ENCODE measurements around the gene COL9A2. TPM values are rescaled to one million over a fixed set of nuclear protein-coding genes. Genes with fewer than 3 reads are reported as not detected.

COL9A2 gene
- total RNA-seq, 1 experiment from 2014 or later: 13.5 TPM

DNA sequence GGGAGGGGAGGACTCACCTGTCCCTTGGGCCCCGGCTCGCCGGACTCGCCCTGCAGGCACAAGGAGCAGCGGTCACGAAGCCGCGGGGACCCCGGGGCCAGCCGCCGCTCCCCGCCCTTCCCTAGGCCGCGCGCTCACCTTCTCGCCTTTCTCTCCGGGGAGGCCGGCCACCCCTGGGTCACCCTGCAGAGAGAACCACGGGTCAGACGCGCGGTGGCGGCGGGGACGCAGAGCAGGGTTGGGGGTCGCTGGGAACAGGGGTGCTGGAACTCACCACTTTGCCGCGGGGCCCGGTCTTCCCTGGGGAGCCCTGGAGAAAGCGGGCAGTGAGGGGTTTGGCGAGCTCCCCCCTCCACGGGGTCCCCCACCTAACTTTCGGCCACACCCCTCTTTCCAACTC, 13.3 kb downstream of the COL9A2 start:
- Histone ChIP-seq H2AFZ (no peak overlapping the region), H4K20me1 (ENCODE audit: insufficient read depth) (no peaks in the 10 kb centered on the region), H3K27ac (no peak overlapping the region), H3K79me2 (ENCODE audit: low read depth) (no peaks in the 10 kb centered on the region), H3K4me1 (replicated peaks; ENCODE audit: insufficient read depth) (peaks cover 30% of the 10 kb centered on the region), H3K27me3 (ENCODE audit: insufficient read depth, low read depth) (no peaks in the 10 kb centered on the region), H3K36me3 (ENCODE audit: low read depth) (no peaks in the 10 kb centered on the region), H3K4me3 (no peak overlapping the region), H3K9me3 (ENCODE audit: insufficient read depth, low read depth) (no peaks in the 10 kb centered on the region), H3F3A (ENCODE audit: insufficient read depth, low read depth) (peaks cover 20% of the 10 kb centered on the region), H3K9me2 (ENCODE audit: insufficient read depth) (no peaks in the 10 kb centered on the region), H3K4me2 (no peak overlapping the region)
- intact Hi-C loops (cut with micrococcal nuclease; ENCODE audit: unreplicated experiment): no loop called here
- ChIA-PET CTCF (interaction anchor here (0.5 kb wide), 1 partner anchor 10 kb away, joined by 3 read pairs; no protein-coding TSS in a partner anchor), POLR2A (ENCODE audit: unreplicated experiment) (no interaction called here)
- DNase-seq: no peak
- TF ChIP-seq, protein P1, sequence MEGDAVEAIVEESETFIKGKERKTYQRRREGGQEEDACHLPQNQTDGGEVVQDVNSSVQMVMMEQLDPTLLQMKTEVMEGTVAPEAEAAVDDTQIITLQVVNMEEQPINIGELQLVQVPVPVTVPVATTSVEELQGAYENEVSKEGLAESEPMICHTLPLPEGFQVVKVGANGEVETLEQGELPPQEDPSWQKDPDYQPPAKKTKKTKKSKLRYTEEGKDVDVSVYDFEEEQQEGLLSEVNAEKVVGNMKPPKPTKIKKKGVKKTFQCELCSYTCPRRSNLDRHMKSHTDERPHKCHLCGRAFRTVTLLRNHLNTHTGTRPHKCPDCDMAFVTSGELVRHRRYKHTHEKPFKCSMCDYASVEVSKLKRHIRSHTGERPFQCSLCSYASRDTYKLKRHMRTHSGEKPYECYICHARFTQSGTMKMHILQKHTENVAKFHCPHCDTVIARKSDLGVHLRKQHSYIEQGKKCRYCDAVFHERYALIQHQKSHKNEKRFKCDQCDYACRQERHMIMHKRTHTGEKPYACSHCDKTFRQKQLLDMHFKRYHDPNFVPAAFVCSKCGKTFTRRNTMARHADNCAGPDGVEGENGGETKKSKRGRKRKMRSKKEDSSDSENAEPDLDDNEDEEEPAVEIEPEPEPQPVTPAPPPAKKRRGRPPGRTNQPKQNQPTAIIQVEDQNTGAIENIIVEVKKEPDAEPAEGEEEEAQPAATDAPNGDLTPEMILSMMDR (conservative IDR thresholded peaks at IDR 0.05): no peak
- TF ChIP-seq EZH2 (IDR thresholded peaks at IDR 0.05; ENCODE audit: low read depth): no peak
- no TSS peak for BruUV-seq (replicated peaks)

DNA sequence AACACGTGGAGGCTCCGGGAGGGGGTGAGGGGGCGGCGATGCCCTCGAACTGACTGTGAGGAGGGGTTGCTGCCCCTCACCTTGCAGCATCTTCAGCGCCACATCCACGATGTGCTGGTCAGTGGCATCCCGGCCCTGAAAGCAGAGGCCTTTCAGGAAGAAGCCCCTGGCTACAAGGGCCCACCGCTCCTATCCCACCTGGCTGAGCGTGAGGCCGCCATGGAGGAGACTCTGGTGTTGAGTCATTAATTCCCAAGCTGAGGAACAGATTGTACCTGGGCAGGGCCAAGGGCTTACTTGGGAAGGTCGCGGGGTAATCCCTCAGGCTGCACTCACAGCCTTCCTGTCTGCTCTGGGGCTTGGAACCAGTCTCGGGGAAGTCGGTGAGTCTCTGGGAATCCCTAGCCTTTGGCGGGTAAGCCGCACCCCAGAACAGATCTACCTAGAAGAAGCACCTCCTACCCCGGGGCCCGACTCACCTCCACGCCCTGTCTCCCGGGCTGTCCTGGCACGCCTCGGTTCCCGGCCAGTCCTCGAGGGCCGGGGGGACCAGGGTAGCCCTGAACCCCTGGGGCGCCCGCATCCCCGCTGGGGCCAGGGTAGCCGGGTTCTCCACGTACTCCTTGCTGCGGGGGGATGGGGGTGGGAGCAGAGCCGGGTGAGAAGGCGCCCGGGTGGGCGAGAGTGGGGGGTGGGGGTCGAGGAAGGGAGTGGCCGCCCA, 13.9 kb downstream of the COL9A2 start:
- BruUV-seq (replicated peaks): no TSS peak
- Histone ChIP-seq H3K9me3 (ENCODE audit: insufficient read depth, low read depth) (no peaks in the 10 kb centered on the region), H3K4me3 (no peak overlapping the region), H3K4me1 (replicated peaks; ENCODE audit: insufficient read depth) (peaks cover 30% of the 10 kb centered on the region), H3K36me3 (ENCODE audit: low read depth) (no peaks in the 10 kb centered on the region), H3F3A (ENCODE audit: insufficient read depth, low read depth) (peaks cover 20% of the 10 kb centered on the region), H3K4me2 (no peak overlapping the region), H3K27ac (no peak overlapping the region), H3K9me2 (ENCODE audit: insufficient read depth) (no peaks in the 10 kb centered on the region), H3K27me3 (ENCODE audit: insufficient read depth, low read depth) (no peaks in the 10 kb centered on the region), H4K20me1 (ENCODE audit: insufficient read depth) (no peaks in the 10 kb centered on the region), H3K79me2 (ENCODE audit: low read depth) (no peaks in the 10 kb centered on the region), H2AFZ (no peak overlapping the region)
- ChIA-PET POLR2A (ENCODE audit: unreplicated experiment) (no interaction called here), CTCF (no interaction called here)
- intact Hi-C loops (cut with micrococcal nuclease; ENCODE audit: unreplicated experiment): no loop called here
- TF ChIP-seq EZH2 (IDR thresholded peaks at IDR 0.05; ENCODE audit: low read depth): no peak
- TF ChIP-seq, protein P1 (conservative IDR thresholded peaks at IDR 0.05): no peak
- no peak for DNase-seq

DNA sequence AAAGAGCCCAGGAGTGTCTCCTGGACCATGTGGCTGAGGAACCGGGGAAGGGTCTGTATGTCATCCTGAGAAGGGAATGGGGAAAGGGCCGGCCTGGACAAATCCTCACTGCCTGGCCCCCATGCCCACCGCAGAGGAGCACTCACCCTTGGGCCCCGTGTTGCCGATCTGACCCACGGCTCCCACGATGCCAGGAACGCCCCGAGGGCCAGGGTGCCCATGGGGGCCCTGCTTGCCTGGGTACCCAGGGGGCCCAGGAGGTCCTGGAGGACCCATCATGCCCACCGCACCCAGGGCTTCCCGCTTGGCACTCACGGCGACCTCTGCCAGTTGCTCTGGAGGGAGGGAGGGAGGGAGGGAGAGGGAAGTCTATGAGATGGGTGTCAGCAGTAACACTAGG, 14.6 kb downstream of the COL9A2 start:
- Histone ChIP-seq H3K27ac (no peak overlapping the region), H3K36me3 (ENCODE audit: low read depth) (no peaks in the 10 kb centered on the region), H3K4me2 (no peak overlapping the region), H3K4me1 (replicated peaks; ENCODE audit: insufficient read depth) (peaks cover 30% of the 10 kb centered on the region), H3K4me3 (no peak overlapping the region), H3K79me2 (ENCODE audit: low read depth) (no peaks in the 10 kb centered on the region), H3F3A (ENCODE audit: insufficient read depth, low read depth) (peaks cover 20% of the 10 kb centered on the region), H3K9me2 (ENCODE audit: insufficient read depth) (no peaks in the 10 kb centered on the region), H2AFZ (no peak overlapping the region), H4K20me1 (ENCODE audit: insufficient read depth) (no peaks in the 10 kb centered on the region), H3K9me3 (ENCODE audit: insufficient read depth, low read depth) (no peaks in the 10 kb centered on the region), H3K27me3 (ENCODE audit: insufficient read depth, low read depth) (no peaks in the 10 kb centered on the region)
- no TSS peak for BruUV-seq (replicated peaks)
- ChIA-PET POLR2A (ENCODE audit: unreplicated experiment) (no interaction called here), CTCF (no interaction called here)
- TF ChIP-seq, protein P1 (conservative IDR thresholded peaks at IDR 0.05): no peak
- TF ChIP-seq EZH2 (IDR thresholded peaks at IDR 0.05; ENCODE audit: low read depth): no peak
- intact Hi-C loops (cut with micrococcal nuclease; ENCODE audit: unreplicated experiment): no loop called here
- no peak for DNase-seq

Measured in PC-9 (cell line).